GM19023 (cell line): Measurements from ENCODE around the gene RAB5B.
"Not testable (repeated sequence)": the region's sequence is repeated elsewhere in the genome, so short reads cannot be mapped to it uniquely, and the experiment has no call there.

Source experiments
- ATAC-seq: cut with Tn5 transposase; IDR thresholded peaks from one replicate; pipeline ENCODE4 v1.9.1; 2021; ENCODE audit warnings: mild to moderate bottlenecking, moderate library complexity; ENCODE audit not compliant: unreplicated experiment

The RAB5B gene

DNA sequence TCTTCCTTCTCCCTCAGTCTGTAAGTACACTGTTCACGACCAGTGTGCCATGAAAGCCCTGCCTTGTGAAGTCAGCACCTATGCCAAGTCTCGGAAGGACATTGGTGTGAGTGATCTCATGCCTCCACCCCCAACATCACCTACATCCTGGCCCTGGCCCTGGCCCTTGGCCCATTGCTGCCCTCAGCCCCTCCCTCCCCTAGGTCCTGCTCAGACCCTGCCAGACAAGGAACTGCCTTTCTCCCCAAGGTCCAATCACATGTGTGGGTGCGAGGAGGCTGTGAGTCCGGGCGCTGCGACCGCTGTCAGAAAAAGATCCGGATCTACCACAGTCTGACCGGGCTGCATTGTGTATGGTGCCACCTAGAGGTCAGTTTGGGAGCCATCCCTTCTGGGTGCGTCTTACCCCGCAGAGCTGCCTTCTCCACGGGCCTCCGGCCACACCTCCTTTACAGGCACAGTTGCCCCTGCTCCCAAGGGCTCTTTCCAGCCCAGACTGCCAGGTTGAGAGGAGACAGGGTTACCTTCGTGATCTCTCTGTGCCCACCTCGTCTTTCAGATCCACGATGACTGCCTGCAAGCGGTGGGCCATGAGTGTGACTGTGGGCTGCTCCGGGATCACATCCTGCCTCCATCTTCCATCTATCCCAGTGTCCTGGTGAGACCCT is 33.7 kb upstream of the RAB5B start:
- peak; percentile 98 for ATAC-seq

DNA sequence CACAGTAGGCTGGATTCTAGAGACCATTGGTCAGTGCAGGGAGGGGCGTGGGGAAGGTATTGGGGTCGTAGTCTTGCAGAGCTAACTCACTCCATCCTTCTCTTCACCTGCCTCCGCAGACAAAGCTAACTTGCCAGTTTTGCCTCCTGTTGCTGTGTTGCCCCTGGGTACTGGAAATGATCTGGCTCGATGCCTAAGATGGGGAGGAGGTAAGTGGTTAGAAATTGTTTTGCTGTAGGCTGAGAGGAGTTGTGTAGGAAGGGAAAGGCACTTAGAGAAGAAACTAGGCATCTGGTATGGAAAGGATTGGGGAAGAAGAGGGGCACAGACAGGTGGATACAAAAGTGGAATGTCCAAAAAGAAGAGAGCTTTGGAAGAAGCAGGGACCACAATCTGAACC is 31.8 kb upstream of the RAB5B start:
- ATAC-seq, result no peak

DNA sequence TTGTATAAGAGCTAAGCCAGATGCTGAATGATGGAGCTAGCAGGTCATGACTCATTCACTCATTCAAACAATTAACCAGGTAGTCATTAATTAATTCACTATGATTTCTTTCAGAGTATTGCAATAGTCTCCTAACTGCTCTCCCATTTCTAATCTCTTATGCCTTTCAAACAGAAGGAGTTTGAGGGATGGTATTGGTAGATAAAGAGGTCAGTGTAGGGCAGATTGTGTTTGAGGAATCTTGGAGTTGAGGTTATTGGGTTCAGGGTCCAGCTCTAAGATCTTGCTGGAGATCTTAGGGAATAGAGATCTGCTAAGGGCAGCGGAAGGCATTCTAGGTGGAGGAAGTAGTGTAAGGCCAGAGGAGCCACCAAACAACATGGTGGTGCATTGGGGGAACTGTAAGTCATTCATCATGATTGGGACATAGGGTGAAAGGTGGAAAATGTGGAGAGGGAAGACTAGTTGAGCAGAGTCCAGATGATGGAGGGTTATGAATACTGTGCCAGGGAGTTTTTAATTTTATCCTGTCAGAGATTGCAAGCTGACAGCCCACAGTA is 31.2 kb upstream of the RAB5B start:
- no peak for ATAC-seq

DNA sequence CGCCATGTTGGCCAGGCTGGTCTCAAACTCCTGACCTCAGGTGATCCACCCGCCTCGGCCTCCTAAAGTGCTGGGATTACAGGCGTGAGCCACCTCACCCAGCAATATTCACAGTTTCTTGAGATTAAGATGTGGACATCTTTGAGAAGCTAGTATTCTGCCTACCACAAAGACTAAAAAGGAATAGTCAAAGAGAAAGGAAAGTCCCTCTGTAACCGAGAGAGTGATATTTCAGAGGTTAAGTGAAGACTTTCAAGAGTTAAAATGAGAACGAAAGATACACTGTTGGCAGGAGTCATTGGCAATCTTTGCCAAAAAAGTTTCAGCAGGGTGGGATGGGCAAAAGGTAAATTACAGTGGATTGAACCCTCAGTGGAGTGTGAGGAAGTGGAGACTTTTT is 27.3 kb upstream of the RAB5B start:
- ATAC-seq, result no peak

DNA sequence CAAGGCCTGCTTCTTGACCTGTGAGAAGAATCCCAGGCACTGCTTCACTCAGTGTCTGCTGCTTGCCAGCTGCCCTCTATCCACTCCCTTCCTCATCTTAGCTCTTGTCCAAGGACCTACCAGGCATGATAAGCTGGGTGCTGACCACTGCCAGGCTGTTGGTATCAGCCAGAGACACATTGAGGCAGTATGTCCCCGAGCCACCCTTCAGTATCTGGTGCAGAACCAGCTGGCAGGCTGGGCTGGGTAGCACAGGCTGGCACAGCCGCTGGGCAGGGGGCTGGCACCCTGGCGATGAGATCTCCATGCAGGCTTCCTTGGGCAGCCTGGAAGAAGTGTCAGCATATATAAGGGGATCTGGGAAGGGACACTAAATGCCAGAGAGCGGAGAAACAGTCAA is 18.5 kb upstream of the RAB5B start:
- no peak for ATAC-seq

DNA sequence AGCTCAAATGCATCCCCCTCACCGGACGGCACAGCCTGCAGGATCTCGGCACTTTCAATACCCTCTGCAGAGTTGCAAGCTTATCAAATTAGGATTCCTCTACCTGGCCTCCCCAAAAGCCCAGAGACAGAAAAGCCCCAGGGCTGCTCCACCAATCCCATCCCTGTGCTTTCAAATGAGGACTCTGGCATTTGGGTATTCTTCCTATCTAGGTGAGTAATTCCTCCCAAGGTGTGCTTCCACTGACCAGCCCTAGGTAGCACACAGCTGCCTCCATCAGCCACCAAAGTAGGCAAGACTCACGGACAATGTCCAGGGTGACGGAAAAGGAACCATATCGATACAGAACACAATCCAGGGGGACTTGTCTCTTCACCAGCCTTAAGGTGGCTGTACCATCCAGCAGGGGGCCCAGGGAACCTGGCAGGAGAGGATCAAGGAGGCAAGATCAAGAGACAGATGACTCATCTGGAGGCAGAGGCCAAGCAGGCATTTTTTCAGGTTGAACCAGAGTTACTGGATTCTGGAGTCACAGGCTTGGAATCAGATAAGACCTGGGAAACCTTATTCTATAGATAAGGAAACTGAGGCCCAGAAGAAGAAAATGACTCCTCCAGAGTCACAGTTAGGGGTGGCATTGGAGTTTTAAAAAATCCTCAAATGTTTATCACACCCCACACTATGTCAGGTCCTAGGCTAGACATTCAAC is 17.9 kb upstream of the RAB5B start:
- no peak for ATAC-seq

DNA sequence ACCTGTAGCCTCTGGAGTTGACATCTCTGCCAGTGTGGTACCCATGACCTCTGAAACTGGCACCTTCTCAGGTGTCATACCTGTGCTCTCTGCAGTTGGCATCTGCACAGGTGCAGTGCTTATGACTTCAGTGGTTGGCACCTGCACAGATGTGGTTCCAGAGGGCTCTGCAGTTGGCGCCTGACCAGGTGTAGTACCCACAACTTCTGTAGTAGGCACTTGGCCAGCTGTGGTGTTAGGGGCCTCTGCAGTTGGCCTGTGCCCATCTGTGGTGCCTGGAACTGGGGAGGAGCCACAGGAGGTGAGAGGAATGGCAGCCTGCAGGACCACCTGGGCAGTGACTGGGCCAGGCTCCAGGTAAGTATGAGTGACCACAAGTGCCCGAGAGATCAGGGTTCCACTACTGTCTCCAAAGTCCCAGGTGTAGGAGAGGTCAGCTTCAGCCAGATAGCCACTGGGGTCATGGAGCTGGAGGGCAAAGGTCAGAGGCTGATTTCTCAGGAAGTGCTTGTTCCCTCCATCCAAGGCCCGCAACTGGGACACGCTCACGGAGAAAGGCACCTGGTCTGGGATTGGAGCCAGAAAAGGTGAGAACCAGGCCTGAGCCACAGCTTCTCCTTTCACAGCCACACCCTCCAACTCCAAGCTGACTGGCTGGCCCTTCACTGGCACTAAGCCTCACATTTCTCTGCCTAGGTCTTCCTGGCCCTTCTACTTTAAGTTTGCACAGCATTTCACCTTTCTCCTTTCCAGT is 16.6 kb upstream of the RAB5B start:
- ATAC-seq, result no peak

DNA sequence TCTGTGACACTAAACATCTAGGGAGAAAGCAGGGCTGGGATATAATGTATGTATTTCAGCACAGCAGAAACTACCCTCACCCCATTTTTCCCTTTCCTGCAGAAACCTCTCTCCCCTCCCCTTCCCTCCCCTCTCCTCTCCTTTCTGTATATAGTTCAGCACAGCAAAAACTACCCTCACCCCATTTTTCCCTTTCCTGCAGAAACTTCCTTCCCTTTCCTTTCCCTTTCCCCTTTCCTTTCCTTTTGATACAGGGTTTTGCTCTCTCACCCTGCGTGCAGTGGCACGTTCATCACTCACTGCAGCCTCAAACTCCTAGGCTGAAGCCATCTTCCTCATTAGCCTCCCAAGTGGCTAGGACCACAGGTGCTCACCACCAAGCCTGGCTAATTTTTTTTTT is 10.1 kb upstream of the RAB5B start:
- no peak for ATAC-seq

DNA sequence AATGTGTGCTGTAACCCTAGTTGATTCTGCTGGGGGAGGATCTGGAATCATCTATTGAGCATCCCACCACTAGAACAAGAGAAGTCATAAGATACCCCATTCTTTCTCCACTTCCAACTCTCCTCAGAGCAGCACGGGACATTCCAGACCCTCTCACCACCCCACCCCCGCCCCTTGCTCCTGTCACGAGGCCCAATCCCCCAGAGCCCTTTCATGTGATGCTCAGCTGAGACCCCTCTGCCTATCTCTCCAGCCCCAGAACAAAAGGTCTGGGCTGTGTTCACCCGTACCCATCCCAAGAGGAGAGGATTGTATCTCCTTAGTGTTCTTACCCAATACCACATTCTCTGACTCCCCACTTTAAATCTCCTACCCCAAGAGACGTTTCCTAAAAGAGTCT is 8.6 kb upstream of the RAB5B start:
- ATAC-seq, result no peak

DNA sequence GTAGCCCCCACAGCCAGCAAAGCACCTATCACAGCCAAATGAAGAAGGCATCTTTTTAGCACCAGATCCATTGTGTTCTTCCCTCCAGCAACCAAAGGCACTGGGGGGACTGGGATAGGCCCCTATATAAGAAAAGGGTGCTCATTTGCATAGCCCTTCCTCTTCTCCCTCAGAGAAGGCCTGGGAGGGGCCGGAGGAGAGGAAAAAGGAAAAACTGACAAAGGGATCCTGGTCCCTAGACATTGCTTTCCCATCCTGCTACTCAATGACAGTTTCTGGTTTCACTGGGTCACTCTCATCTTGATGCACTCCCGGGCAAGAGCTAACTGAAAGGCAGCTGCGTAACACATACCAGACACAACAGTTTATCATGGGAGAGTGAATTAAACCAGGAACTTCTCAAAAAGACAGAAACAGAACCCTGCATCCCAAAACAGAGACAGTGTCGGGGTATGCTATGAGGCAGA is 7.9 kb upstream of the RAB5B start, which contains the start of gene PMEL:
TSS of gene PMEL (minus strand) at position 102 of the 467 bp plus-strand sequence. CDS start at position 71, 31 bp downstream.
- no peak for ATAC-seq

DNA sequence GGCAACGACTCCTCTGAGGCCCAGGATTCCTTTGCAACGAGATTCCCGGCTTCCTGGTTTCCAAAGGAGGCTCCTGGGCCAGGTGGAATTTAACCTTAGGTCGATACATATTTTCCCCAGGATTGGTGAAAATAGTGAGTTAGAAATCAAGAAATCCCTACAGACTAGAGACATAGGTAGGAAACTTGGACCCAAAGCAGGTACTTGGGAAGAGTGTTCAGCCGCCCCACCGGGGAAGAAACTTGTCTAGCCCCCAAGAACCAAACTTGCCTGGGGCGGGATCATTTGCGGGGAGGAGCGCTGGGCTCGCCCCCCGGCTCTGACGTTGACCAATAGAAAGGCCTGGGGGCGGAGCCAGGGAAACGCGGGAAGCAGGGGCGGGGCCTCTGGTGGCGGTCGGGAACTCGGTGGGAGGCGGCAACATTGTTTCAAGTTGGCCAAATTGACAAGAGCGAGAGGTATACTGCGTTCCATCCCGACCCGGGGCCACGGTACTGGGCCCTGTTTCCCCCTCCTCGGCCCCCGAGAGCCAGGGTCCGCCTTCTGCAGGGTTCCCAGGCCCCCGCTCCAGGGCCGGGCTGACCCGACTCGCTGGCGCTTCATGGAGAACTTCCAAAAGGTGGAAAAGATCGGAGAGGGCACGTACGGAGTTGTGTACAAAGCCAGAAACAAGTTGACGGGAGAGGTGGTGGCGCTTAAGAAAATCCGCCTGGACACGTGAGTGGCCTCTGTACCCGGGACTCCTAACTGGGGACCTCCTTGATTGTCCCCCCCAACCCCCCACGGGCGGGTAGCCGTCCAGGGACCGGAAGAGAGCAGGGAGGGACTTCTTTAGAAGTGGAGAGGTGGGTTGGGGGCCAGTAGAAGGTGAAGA is 7.2 kb upstream of the RAB5B start, which contains the start of gene CDK2:
TSS of gene CDK2 (plus strand) at position 423 of the 874 bp plus-strand sequence. CDS start at position 602, 179 bp downstream.
- ATAC-seq, result peak; percentile 97

DNA sequence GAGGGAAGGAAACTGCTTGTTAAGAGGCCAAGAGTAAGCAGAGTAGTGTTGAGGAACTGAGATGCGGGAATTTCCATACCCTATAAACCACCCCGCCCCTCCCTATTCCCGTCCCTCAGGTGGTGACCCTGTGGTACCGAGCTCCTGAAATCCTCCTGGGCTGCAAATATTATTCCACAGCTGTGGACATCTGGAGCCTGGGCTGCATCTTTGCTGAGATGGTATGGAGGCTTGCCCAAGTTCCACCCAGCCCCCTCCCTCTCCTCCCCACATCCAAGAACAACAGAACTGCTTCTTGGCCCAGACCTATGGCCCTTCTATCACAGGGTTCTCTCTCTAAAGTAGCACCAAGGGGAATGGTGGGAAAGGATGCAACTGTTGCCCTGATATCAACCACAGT is 4.5 kb upstream of the RAB5B start:
- ATAC-seq, result no peak

DNA sequence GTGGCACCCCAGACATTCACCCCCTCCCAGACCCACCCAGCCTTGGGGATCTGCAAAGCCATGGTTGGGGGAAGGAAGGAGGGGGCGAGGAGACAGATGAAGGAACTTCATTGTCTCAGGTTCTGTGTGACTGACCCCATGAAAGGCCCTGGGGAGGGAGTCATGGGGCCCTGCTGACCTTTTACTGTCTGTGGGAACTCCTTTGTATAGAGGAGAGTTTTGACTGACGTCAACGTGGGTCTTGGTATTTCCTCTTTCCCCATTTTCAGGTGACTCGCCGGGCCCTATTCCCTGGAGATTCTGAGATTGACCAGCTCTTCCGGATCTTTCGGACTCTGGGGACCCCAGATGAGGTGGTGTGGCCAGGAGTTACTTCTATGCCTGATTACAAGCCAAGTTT is 3.1 kb upstream of the RAB5B start:
- ATAC-seq, result no peak

DNA sequence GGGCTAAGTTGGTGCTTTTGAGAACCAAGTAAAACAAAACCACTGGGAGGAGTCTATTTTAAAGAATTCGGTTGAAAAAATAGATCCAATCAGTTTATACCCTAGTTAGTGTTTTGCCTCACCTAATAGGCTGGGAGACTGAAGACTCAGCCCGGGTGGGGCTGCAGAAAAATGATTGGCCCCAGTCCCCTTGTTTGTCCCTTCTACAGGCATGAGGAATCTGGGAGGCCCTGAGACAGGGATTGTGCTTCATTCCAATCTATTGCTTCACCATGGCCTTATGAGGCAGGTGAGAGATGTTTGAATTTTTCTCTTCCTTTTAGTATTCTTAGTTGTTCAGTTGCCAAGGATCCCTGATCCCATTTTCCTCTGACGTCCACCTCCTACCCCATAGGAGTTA is 1.8 kb upstream of the RAB5B start:
- ATAC-seq, result no peak

DNA sequence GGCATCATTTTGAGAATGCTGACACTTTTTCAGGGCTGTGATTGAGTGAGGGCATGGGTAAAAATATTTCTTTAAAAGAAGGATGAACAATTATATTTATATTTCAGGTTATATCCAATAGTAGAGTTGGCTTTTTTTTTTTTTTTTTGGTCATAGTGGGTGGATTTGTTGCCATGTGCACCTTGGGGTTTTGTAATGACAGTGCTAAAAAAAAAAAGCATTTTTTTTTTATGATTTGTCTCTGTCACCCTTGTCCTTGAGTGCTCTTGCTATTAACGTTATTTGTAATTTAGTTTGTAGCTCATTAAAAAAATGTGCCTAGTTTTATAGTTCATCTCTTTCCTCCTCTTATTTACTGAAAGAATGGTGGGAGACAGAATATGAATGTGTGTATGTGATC is 1.4 kb upstream of the RAB5B start:
- ATAC-seq, result no peak

DNA sequence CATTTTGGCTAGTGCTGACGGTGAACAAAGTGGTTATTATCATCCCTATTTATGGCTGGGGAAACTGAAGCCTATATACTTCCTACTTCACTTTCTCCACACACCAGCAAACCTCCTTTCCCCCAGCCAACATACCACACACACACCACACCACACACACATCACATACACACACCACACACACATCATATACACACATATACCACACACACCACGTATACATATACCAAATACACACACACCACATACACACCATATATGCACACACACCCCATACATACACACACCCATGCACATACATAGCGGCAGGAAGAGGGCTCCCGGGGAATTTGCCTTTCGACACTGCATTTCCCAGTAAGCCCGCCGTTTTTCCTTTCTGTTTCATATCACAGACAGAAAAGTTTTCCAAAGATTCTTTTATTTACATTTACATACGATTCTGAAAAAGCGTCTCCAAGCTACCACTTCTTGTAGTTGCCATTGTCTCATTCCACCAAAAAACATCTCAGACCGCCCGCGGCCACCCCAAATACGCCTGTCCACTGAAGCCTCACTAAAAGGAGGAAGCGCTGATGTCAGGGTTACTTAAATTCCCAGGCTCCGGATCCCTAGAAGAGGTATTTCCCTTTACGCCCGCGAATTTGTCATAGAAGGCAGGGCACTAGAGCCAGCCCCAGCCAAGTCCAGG is 823 bp upstream of the RAB5B start:
- ATAC-seq, result no peak

DNA sequence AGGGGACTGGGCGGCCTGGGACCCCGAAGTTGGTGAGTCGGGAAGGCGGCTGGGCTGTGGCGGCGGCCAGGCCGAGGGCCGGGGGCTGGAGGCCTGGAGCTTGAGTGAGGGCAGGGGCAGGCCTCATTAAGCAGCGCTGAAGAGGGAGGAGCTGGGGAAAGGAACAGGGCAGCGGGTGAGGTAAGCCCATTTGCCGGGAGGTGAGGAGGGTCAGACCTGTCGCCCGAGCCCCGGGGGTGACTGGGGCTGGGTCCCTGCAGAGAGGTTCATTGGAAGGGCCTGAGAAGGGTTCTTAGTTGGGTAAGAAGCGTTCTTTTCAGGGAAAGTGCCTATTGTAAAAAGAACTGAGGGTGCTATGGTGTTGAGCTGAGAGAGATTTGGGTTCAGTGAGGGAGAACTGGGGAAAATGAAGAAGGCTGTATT is 441 bp downstream of the RAB5B start:
- ATAC-seq, result peak; percentile 23

DNA sequence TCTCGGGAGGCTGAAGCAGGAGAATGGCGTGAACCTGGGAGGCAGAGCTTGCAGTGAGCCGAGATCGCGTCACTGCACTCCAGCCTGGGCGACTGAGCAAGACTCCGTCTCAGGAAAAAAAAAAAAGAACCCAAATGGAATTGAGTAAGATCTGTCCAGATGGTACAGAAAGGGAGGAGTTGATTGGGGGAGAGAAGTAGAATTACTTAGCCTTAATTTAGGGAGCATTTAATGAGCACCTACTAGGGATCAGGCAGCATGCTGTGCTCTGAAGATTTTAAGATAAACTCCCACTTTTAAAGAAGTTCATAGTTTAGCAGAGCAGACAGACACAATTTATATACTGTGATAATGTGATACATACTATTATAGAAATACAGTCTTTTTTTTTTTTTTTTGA is 4.5 kb downstream of the RAB5B start:
- ATAC-seq, result no peak

DNA sequence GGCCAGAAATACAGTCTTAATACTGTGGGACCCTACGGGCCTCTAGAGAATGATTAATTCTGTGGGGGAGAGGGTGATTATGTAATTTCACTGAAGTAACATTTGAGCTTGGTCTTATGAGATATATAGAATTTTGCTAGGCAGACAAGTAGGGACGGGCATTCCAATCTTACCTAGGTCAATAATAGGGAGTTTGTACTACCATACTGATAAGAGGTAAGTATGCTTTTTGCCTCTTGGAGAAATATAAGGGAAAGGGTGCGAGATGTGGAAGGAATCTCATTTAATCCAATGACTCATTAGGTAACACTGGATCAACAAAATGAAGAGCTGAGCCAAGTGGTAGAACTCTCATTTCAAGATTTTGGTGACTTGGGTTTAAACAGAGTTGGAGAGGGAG is 5.2 kb downstream of the RAB5B start:
- ATAC-seq, result no peak

DNA sequence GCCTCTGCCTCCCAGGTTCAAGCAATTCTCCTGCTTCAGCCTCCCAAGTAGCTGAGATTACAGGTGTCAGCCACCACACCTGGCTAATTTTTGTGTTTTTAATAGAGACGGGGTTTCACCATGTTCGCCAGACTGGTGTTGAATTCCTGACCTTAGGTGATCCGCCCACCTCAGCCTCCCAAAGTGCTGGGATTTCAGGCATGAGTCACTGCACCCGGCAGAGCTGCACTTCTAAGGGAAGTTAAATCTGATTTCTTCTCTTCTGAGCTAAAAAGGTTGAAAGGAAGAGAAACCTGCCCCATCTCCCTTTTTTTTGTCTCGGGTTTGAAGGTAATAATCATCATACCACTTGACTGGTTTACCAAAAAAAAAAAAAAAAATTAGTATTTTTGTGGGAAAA is 8.0 kb downstream of the RAB5B start:
- ATAC-seq, result not testable (repeated sequence)
